Uterus (tissue), 4 donors: ENCODE results near the gene PEX10. TPM values are rescaled to one million over a fixed set of nuclear protein-coding genes. Genes with fewer than 3 reads are reported as not detected.

Experiments used
- DNase-seq, 2 donors: peaks; one replicate each; pipeline ENCODE4 v3.0.0-alpha.2; 2019 to 2020
- H3K27ac ChIP-seq, 2 donors: fragments of 200-600 bp; sonication (generic); 1 replicate in 1 of 2; 2 replicates in 1 of 2; pipeline ENCODE4 v1.5.1; 2016 to 2018
- H3K27me3 ChIP-seq, 2 donors: fragments of 200-600 bp; sonication (generic); one replicate each; pipeline ENCODE4 v1.5.1; 2018 to 2019; ENCODE audit warnings: control low read depth in 1 of 2
- H3K36me3 ChIP-seq, 2 donors: fragments of 200-600 bp; sonication (generic); one replicate each; pipeline ENCODE4 v1.5.1; 2019; ENCODE audit warnings: control low read depth in 1 of 2
- H3K4me1 ChIP-seq, 2 donors: fragments of 200-600 bp; sonication (generic); one replicate each; pipeline ENCODE4 v1.5.1; 2018 to 2019; ENCODE audit warnings: control low read depth in 1 of 2
- H3K4me3 ChIP-seq, 2 donors: fragments of 200-600 bp; sonication (generic); 1 replicate in 1 of 2; 2 replicates in 1 of 2; pipeline ENCODE4 v1.5.1; 2018 to 2019; ENCODE audit warnings: mild to moderate bottlenecking in 1 of 2
- H3K9me3 ChIP-seq, 2 donors: fragments of 200-600 bp; sonication (generic); one replicate each; pipeline ENCODE4 v1.5.1; 2019; ENCODE audit warnings: control low read depth in 1 of 2
- CTCF ChIP-seq, 4 experiments: fragments of 200-600 bp in 2 of 4; fragments of 450-650 bp in 2 of 4; sonication (generic) in 2 of 4; IDR thresholded peaks; one replicate each; pipeline ENCODE4 v1.5.1; 2016 to 2019; ENCODE audit warnings: antibody characterized with exemption in 4 of 4, mild to moderate bottlenecking in 2 of 4, moderate library complexity in 1 of 4
- POLR2A ChIP-seq, 2 donors: fragments of 450-650 bp; IDR thresholded peaks; one replicate each; pipeline ENCODE4 v1.6.1; 2016; ENCODE audit warnings: antibody characterized with exemption in 2 of 2, mild to moderate bottlenecking in 1 of 2, moderate library complexity in 1 of 2
- intact Hi-C: fragments of 100-400 bp; cut with DNase I; formaldehyde crosslinking; loops from one replicate; pipeline ENCODE4 v1.15.1; 2023; ENCODE audit warnings: low total_unique reads
- total RNA-seq, 4 donors: library from RNA; depleted of rRNA in 3 of 4; stranded (reverse); fragments of >200 nt in 3 of 4; gene quantifications; one replicate each; pipeline versions ENCODE4 v1.1.0 to v1.2.4, GENCODE V29; 2014 to 2023
- donor health status: DM: yes; HTN: yes; CAD: no.

Gene PEX10
- total RNA-seq, 4 donors from 2014 or later: 0.77 to 23.6 (median 13.2) TPM

- Histone ChIP-seq H3K4me1 (peaks cover 0 to 7% of the 10 kb centered on the region in 2 donors), H3K9me3 (no peaks in the 10 kb centered on the region), H3K4me3 (no peak overlapping the region), H3K27ac (no peak overlapping the region), H3K27me3 (peaks cover 0 to 21% of the 10 kb centered on the region in 2 donors), H3K36me3 (no peaks in the 10 kb centered on the region)
- intact Hi-C loops: loop anchor here (10.0 kb wide), 2 partner anchors 226 to 1006 kb away; no protein-coding TSS in a partner anchor
- TF ChIP-seq CTCF (IDR thresholded peaks at IDR 0.05): no peak
- no peak for TF ChIP-seq POLR2A (IDR thresholded peaks at IDR 0.05)
- no peak for DNase-seq
These were observed 6.5 kb upstream of the PEX10 start for GRCh38 chr1:2418791-2419320.

DNA sequence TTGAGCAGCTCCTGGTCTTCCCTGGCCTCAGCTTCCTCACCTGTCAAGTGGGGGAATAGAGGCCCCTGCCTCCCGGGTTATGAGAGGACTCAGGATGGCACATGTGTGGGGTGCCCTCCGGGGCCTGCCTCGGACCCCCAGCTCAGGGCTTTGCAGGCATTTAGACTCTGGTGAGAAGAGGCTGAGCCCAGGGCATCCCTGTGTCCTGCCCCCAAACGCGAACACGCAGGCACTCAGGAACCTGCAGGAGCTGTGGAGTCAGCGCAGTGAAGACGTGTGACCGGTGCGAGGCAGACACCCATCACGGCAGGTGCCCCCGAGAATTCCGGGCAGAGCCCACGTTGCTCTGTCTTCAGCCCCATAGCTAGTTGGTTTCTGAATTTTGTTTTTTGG, 5.5 kb upstream of the PEX10 start:
- Histone ChIP-seq H3K27me3 (peaks cover 0 to 21% of the 10 kb centered on the region in 2 donors), H3K4me3 (no peak overlapping the region)
- TF ChIP-seq POLR2A (IDR thresholded peaks at IDR 0.05) (no peak), CTCF (IDR thresholded peaks at IDR 0.05) (no peak)

GRCh38 chr1:2417083-2417832, 4.9 kb upstream of the PEX10 start:
- TF ChIP-seq CTCF (IDR thresholded peaks at IDR 0.05) (no peak), POLR2A (IDR thresholded peaks at IDR 0.05) (no peak)
- peaks cover 0 to 21% of the 10 kb centered on the region in 2 donors for H3K27me3 ChIP-seq
- DNase-seq: no peak
- H3K27ac ChIP-seq: no peak overlapping the region
- H3K4me3 ChIP-seq: no peak overlapping the region
- no peaks in the 10 kb centered on the region for H3K36me3 ChIP-seq
- intact Hi-C loops: loop anchor here (10.0 kb wide), 2 partner anchors 228 to 1008 kb away; no protein-coding TSS in a partner anchor
- H3K9me3 ChIP-seq: no peaks in the 10 kb centered on the region
- H3K4me1 ChIP-seq: peaks cover 0 to 16% of the 10 kb centered on the region in 2 donors

More for the DNA sequence above, 5.5 kb upstream of the PEX10 start:
- intact Hi-C loops: loop anchor here (10.0 kb wide), 2 partner anchors 227 to 1007 kb away; no protein-coding TSS in a partner anchor
- Histone ChIP-seq H3K4me1 (peaks cover 0 to 16% of the 10 kb centered on the region in 2 donors), H3K36me3 (no peaks in the 10 kb centered on the region), H3K27ac (no peak overlapping the region), H3K9me3 (no peaks in the 10 kb centered on the region)
- DNase-seq: no peak

- DNase-seq: no peak
- H3K27ac ChIP-seq: no peak overlapping the region
- no peaks in the 10 kb centered on the region for H3K36me3 ChIP-seq
- intact Hi-C loops: loop anchor here (10.0 kb wide), 2 partner anchors 228 to 1008 kb away; no protein-coding TSS in a partner anchor
- peaks cover 0 to 21% of the 10 kb centered on the region in 2 donors for H3K4me1 ChIP-seq
- no peak for TF ChIP-seq CTCF (IDR thresholded peaks at IDR 0.05)
- TF ChIP-seq POLR2A (IDR thresholded peaks at IDR 0.05): no peak
- peaks cover 0 to 21% of the 10 kb centered on the region in 2 donors for H3K27me3 ChIP-seq
- H3K4me3 ChIP-seq: no peak overlapping the region
- no peaks in the 10 kb centered on the region for H3K9me3 ChIP-seq
These were observed 4.0 kb upstream of the PEX10 start for GRCh38 chr1:2416403-2416802.

DNA sequence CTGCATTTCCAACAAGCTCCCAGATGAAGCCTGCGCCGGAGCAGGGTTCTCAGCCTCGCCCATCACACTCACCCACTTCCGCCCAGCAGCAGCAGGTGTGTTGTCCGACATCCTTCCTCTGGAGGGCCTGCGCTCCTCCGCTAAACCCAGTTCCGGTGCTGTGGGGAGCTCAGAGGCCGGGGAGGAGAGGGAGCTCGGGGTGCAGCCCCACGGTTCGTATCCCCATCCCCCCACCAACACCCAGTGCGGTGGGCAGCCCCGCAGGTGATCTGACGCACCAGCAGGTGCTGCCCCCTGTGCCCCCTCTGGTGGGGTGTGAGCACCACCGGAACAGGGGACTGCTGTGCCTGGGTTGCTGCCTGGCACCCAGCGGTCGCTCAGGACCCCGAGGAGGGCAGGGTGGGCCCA, 3.4 kb upstream of the PEX10 start:
- Histone ChIP-seq H3K9me3 (no peaks in the 10 kb centered on the region), H3K4me1 (peaks cover 0 to 21% of the 10 kb centered on the region in 2 donors), H3K27me3 (peaks cover 0 to 21% of the 10 kb centered on the region in 2 donors), H3K36me3 (no peaks in the 10 kb centered on the region), H3K27ac (no peak overlapping the region), H3K4me3 (no peak overlapping the region)
- intact Hi-C loops: loop anchor here (10.0 kb wide), 2 partner anchors 229 to 1009 kb away; no protein-coding TSS in a partner anchor
- no peak for TF ChIP-seq POLR2A (IDR thresholded peaks at IDR 0.05)
- no peak for TF ChIP-seq CTCF (IDR thresholded peaks at IDR 0.05)
- no peak for DNase-seq
